A673 (cell line): ENCODE measurements around the gene SORL1. TPM values are rescaled to one million over a fixed set of nuclear protein-coding genes. Genes with fewer than 3 reads are reported as not detected.

ENCODE experiments used
- BruUV-seq: library from RNA; stranded (reverse); fragments of 400-500 nt; replicated peaks from 2 replicates; lab custom pipeline; 2021; lab: Mats Ljungman, UMichigan
- CTCF ChIA-PET: fragments of 300-600 bp; sonication (Branson Sonifier 250); formaldehyde crosslinking; loops from one replicate; lab custom pipeline; 2022; ENCODE audit warnings: antibody characterized with exemption; lab: Charles Lee
- POLR2A ChIA-PET: fragments of 300-600 bp; sonication (Branson Sonifier 250); formaldehyde crosslinking; loops from one replicate; lab custom pipeline; 2022; ENCODE audit warnings: antibody characterized with exemption; ENCODE audit not compliant: low non-redundant PET; lab: Charles Lee
- DNase-seq: peaks from one replicate; pipeline ENCODE4 v3.0.0-alpha.2; 2015; ENCODE audit warnings: low spot score
- H3K27ac ChIP-seq: fragments of 200-600 bp; sonication (generic); 2 replicates; pipeline ENCODE4 v1.5.1; 2016; ENCODE audit warnings: mixed run types, low read depth, mild to moderate bottlenecking, mixed read lengths, antibody characterized with exemption, low read length; ENCODE audit not compliant: poor library complexity, severe bottlenecking
- H3K27me3 ChIP-seq: fragments of 200-600 bp; sonication (generic); replicated peaks from 2 replicates; pipeline ENCODE4 v1.6.1; 2017; ENCODE audit warnings: mixed run types, low read depth, mild to moderate bottlenecking, mixed read lengths, antibody characterized with exemption, low read length; ENCODE audit not compliant: insufficient read depth, poor library complexity
- H3K36me3 ChIP-seq: fragments of 200-600 bp; sonication (generic); 2 replicates; pipeline ENCODE4 v1.6.1; 2016; ENCODE audit warnings: mixed run types, mild to moderate bottlenecking, mixed read lengths, antibody characterized with exemption, low read length; ENCODE audit not compliant: insufficient read depth, poor library complexity, severe bottlenecking
- H3K4me1 ChIP-seq: fragments of 200-600 bp; sonication (generic); 2 replicates; pipeline ENCODE4 v1.6.1; 2017; ENCODE audit warnings: mixed run types, mild to moderate bottlenecking, mixed read lengths, antibody characterized with exemption, low read length; ENCODE audit not compliant: insufficient read depth, poor library complexity, severe bottlenecking
- H3K4me3 ChIP-seq: fragments of 200-600 bp; sonication (generic); 2 replicates; pipeline ENCODE4 v1.5.1; 2016; ENCODE audit warnings: low read depth, mixed run types, mild to moderate bottlenecking, mixed read lengths, low read length; ENCODE audit not compliant: poor library complexity, severe bottlenecking
- H3K9me3 ChIP-seq: fragments of 200-600 bp; sonication (generic); 2 replicates; pipeline ENCODE4 v1.6.1; 2016; ENCODE audit warnings: mixed run types, low read depth, mild to moderate bottlenecking, mixed read lengths, antibody characterized with exemption, low read length; ENCODE audit not compliant: poor library complexity, severe bottlenecking
- EZH2 ChIP-seq: fragments of 200-600 bp; sonication (generic); IDR thresholded peaks from 2 replicates; pipeline ENCODE4 v1.6.1; 2017; ENCODE audit warnings: borderline replicate concordance, low read depth, mild to moderate bottlenecking, mixed read lengths, antibody characterized with exemption, low read length; ENCODE audit not compliant: poor library complexity, severe bottlenecking
- intact Hi-C: fragments of 100-400 bp; cut with micrococcal nuclease; formaldehyde crosslinking; loops from one replicate; pipeline ENCODE4 v1.10.0; 2022; ENCODE audit not compliant: unreplicated experiment
- total RNA-seq: library from RNA; stranded (reverse); gene quantifications from 2 replicates; pipeline ENCODE4 v1.2.3, GENCODE V29; 2021
- TF ChIP-seq, protein P1 (sequence below): fragments of 300-800, 200-600 bp; sonication (generic); conservative IDR thresholded peaks from 2 replicates; pipeline ENCODE4 v1.5.1; 2017; ENCODE audit warnings: low read depth, mild to moderate bottlenecking, antibody characterized with exemption, low read length, moderate library complexity, mixed read lengths

The SORL1 gene
- total RNA-seq, 1 experiment from 2014 or later = 0.95 TPM

DNA sequence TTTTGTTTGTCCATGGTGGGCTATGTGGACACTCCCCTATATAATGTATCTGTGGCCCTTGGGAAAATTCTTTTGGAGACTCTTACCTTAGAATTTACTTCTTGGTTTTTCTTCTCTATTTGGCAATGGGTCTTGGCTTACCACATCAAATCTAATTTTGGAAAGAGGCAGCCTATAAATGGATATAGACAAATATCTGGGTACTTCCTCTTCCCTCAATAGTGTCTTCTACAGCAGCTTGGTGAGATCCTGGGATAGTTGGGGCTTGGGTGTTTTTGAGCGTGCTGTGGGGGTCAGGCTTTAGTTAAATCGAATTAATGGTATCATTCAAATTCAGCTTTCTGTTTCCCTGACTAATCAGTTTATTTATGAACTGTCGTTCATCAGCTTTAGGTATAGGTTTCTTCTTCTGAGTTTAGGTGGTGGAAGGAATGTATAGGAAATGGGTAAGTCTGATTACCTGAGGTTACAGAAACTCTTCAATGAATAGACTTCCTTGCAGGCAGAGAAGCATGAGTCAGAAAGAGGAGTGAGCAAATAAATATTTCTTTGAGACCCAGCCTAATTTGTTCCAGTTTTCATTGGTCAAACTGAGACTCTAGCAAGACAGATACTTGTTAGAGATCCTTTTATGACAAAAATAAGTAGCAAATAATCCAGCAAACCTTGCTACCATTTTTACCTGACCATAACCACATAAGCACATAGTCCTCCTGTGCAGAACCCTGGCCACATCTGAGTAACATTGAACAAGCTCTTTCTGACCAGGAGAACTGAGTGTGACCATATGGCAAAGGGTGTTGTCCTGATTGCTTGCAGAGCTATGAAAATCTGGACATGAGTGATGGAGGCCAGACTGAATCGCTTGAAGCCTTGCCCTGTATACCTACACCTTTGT lies 69.3 kb downstream of the SORL1 start:
- intact Hi-C loops = no loop called here

GRCh38 chr11:121522043-121522941 lies 70.2 kb downstream of the SORL1 start:
- intact Hi-C loops = no loop called here
- peaks cover 9% of the 10 kb centered on the region for H3K9me3 ChIP-seq
- TF ChIP-seq, protein P1, sequence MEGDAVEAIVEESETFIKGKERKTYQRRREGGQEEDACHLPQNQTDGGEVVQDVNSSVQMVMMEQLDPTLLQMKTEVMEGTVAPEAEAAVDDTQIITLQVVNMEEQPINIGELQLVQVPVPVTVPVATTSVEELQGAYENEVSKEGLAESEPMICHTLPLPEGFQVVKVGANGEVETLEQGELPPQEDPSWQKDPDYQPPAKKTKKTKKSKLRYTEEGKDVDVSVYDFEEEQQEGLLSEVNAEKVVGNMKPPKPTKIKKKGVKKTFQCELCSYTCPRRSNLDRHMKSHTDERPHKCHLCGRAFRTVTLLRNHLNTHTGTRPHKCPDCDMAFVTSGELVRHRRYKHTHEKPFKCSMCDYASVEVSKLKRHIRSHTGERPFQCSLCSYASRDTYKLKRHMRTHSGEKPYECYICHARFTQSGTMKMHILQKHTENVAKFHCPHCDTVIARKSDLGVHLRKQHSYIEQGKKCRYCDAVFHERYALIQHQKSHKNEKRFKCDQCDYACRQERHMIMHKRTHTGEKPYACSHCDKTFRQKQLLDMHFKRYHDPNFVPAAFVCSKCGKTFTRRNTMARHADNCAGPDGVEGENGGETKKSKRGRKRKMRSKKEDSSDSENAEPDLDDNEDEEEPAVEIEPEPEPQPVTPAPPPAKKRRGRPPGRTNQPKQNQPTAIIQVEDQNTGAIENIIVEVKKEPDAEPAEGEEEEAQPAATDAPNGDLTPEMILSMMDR = no peak
- no peak for TF ChIP-seq EZH2
- BruUV-seq = no TSS peak
- H3K4me1 ChIP-seq = no peaks in the 10 kb centered on the region
- H3K4me3 ChIP-seq = no peak overlapping the region
- ChIA-PET CTCF (no interaction called here), POLR2A (no interaction called here)
- no peak for DNase-seq
- no peaks in the 10 kb centered on the region for H3K36me3 ChIP-seq
- H3K27ac ChIP-seq = no peak overlapping the region
- no peaks in the 10 kb centered on the region for H3K27me3 ChIP-seq

More for the DNA sequence above, 69.3 kb downstream of the SORL1 start:
- Histone ChIP-seq H3K9me3 (peaks cover 9% of the 10 kb centered on the region), H3K27ac (no peak overlapping the region), H3K4me3 (no peak overlapping the region), H3K27me3 (no peaks in the 10 kb centered on the region), H3K4me1 (no peaks in the 10 kb centered on the region), H3K36me3 (no peaks in the 10 kb centered on the region)
- DNase-seq = no peak
- TF ChIP-seq EZH2 = no peak
- TF ChIP-seq, protein P1 = no peak
- BruUV-seq = no TSS peak
- POLR2A ChIA-PET = no interaction called here
- CTCF ChIA-PET = interaction anchor here (0.6 kb wide), 1 partner anchor 75 kb away, joined by 3 read pairs; no protein-coding TSS in a partner anchor

DNA sequence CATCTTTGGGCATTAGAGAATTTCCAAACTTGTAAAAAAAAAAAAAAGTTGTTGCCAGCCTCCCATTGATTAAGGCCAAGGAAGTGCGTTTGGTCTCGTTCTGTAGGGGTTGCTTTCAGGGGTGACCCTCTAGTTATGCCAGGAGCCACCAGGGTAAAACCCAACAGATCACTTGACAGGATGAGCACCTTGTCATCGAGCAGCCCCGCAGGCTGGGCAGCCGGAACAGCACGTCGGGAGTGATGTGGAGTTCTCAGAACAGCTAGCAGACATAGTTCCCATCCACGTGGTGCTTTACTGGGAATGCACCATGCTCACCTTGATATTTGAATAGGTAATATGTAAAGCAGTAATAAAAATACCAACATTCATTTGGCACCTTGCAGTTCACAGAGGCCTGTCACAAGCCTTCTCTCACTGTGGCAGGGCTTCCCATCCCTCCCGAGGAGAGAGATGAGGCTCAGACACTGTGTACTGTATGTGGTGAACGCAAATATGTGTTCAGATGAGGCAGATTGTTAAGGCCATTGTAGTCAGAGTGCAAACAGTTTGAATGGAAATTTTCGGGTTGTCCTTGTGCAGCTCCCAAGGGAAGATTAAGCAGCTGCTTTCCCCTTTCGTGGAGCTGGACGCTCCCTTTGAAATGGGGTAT lies 71.6 kb downstream of the SORL1 start:
- Histone ChIP-seq H3K4me1 (no peaks in the 10 kb centered on the region), H3K4me3 (no peak overlapping the region), H3K36me3 (no peaks in the 10 kb centered on the region), H3K9me3 (peaks cover 9% of the 10 kb centered on the region), H3K27ac (no peak overlapping the region), H3K27me3 (no peaks in the 10 kb centered on the region)
- TF ChIP-seq, protein P1 = no peak
- no peak for TF ChIP-seq EZH2
- POLR2A ChIA-PET = no interaction called here
- CTCF ChIA-PET = no interaction called here
- no peak for DNase-seq
- intact Hi-C loops = no loop called here
- no TSS peak for BruUV-seq
